Calu3 (cell line): Measurements from ENCODE around the gene VEZF1. TPM values are rescaled to one million over a fixed set of nuclear protein-coding genes. Genes with fewer than 3 reads are reported as not detected.
A peak's percentile ranks its signal among the peaks of the same experiment; 100 is the strongest.

Source experiments
- BruUV-seq: library from RNA; stranded (reverse); fragments of 400-500 nt; replicated peaks from 2 replicates; lab custom pipeline; 2021; lab: Mats Ljungman, UMichigan
- CTCF ChIA-PET: fragments of 300-600 bp; sonication (Branson Sonifier 250); formaldehyde crosslinking; loops from one replicate; lab custom pipeline; 2022; ENCODE audit warnings: antibody characterized with exemption; lab: Charles Lee
- DNase-seq: peaks from one replicate; pipeline ENCODE4 v3.0.0; 2022
- H3K27ac Mint-ChIP-seq: one replicate; pipeline ENCODE4 v1.8.0; 2022; ENCODE audit warnings: mixed read lengths; ENCODE audit not compliant: unreplicated experiment
- H3K27me3 Mint-ChIP-seq: one replicate; pipeline ENCODE4 v1.8.0; 2022; ENCODE audit warnings: mixed read lengths; ENCODE audit not compliant: unreplicated experiment
- H3K36me3 Mint-ChIP-seq: one replicate; pipeline ENCODE4 v1.8.0; 2022; ENCODE audit warnings: mild to moderate bottlenecking, moderate library complexity, mixed read lengths; ENCODE audit not compliant: insufficient read depth, unreplicated experiment
- H3K4me1 Mint-ChIP-seq: one replicate; pipeline ENCODE4 v1.8.0; 2022; ENCODE audit warnings: mild to moderate bottlenecking, low read depth, mixed read lengths; ENCODE audit not compliant: unreplicated experiment
- H3K4me3 Mint-ChIP-seq: one replicate; pipeline ENCODE4 v1.8.0; 2022; ENCODE audit warnings: mild to moderate bottlenecking, low read depth, moderate library complexity, mixed read lengths; ENCODE audit not compliant: unreplicated experiment
- H3K9me3 Mint-ChIP-seq: one replicate; pipeline ENCODE4 v1.8.0; 2022; ENCODE audit warnings: low read depth, mixed read lengths; ENCODE audit not compliant: unreplicated experiment
- CTCF ChIP-seq: fragments of 200-600 bp; IDR thresholded peaks from one replicate; pipeline ENCODE4 v1.8.0; 2022; ENCODE audit warnings: antibody characterized with exemption; ENCODE audit not compliant: unreplicated experiment
- intact Hi-C: fragments of 100-400 bp; cut with micrococcal nuclease; formaldehyde crosslinking; loops from one replicate; pipeline ENCODE4 v1.10.0; 2022; ENCODE audit not compliant: unreplicated experiment
- total RNA-seq: library from RNA; stranded (reverse); gene quantifications from 2 replicates; pipeline ENCODE4 v1.2.3, GENCODE V29; 2022

VEZF1 gene
- total RNA-seq, 1 experiment from 2014 or later = 40.4 TPM

GRCh38 chr17:57939797-57940196, 48.3 kb downstream of the VEZF1 start:
- CTCF ChIA-PET = interaction anchor here (0.7 kb wide), 1 partner anchor 429 kb away, joined by 4 read pairs; no protein-coding TSS in a partner anchor
- Mint-ChIP-seq H3K27ac (no peak overlapping the region), H3K4me1 (peaks cover 52% of the 10 kb centered on the region), H3K4me3 (no peak overlapping the region), H3K27me3 (no peaks in the 10 kb centered on the region), H3K9me3 (no peaks in the 10 kb centered on the region), H3K36me3 (peaks cover 23% of the 10 kb centered on the region)
- TF ChIP-seq CTCF = no peak
- no peak for DNase-seq
- BruUV-seq = no TSS peak
- intact Hi-C loops = no loop called here

GRCh38 chr17:57938061-57938502, 50.0 kb downstream of the VEZF1 start:
- H3K4me1 Mint-ChIP-seq = peaks cover 42% of the 10 kb centered on the region
- intact Hi-C loops = no loop called here
- peaks cover 23% of the 10 kb centered on the region for H3K36me3 Mint-ChIP-seq
- H3K27ac Mint-ChIP-seq = no peak overlapping the region
- no peaks in the 10 kb centered on the region for H3K9me3 Mint-ChIP-seq
- CTCF ChIA-PET = no interaction called here
- BruUV-seq = no TSS peak
- H3K4me3 Mint-ChIP-seq = no peak overlapping the region
- no peak for TF ChIP-seq CTCF
- H3K27me3 Mint-ChIP-seq = no peaks in the 10 kb centered on the region
- no peak for DNase-seq

- Mint-ChIP-seq H3K27me3 (no peaks in the 10 kb centered on the region), H3K4me3 (no peak overlapping the region), H3K27ac (no peak overlapping the region), H3K9me3 (no peaks in the 10 kb centered on the region), H3K4me1 (peaks cover 39% of the 10 kb centered on the region), H3K36me3 (peaks cover 23% of the 10 kb centered on the region)
- DNase-seq = no peak
- BruUV-seq = no TSS peak
- intact Hi-C loops = no loop called here
- CTCF ChIA-PET = no interaction called here
- no peak for TF ChIP-seq CTCF
Measured at GRCh38 chr17:57937492-57937891, 50.6 kb downstream of the VEZF1 start.

GRCh38 chr17:57935833-57936807, 51.9 kb downstream of the VEZF1 start:
- peak overlapping the region; percentile 44 for H3K4me3 Mint-ChIP-seq
- H3K36me3 Mint-ChIP-seq = peaks cover 22% of the 10 kb centered on the region
- no peaks in the 10 kb centered on the region for H3K9me3 Mint-ChIP-seq
- BruUV-seq = no TSS peak
- H3K27me3 Mint-ChIP-seq = no peaks in the 10 kb centered on the region
- peaks cover 34% of the 10 kb centered on the region for H3K4me1 Mint-ChIP-seq
- CTCF ChIA-PET = interaction anchor here (0.6 to 2.7 kb wide), 6 partner anchors 11 to 43 kb away, joined by 4 to 12 read pairs (median 6); no protein-coding TSS in a partner anchor
- peak; percentile 55 for DNase-seq
- H3K27ac Mint-ChIP-seq = peak overlapping the region; percentile 83
- no peak for TF ChIP-seq CTCF
- intact Hi-C loops = no loop called here
